ENCODE measurements around the gene RPL18A. TPM values are rescaled to one million over a fixed set of nuclear protein-coding genes. Genes with fewer than 3 reads are reported as not detected.

RPL18A gene
- total and polyA plus RNA-seq, 2 experiments from 2014 or later: 837 to 1,456 TPM

DNA sequence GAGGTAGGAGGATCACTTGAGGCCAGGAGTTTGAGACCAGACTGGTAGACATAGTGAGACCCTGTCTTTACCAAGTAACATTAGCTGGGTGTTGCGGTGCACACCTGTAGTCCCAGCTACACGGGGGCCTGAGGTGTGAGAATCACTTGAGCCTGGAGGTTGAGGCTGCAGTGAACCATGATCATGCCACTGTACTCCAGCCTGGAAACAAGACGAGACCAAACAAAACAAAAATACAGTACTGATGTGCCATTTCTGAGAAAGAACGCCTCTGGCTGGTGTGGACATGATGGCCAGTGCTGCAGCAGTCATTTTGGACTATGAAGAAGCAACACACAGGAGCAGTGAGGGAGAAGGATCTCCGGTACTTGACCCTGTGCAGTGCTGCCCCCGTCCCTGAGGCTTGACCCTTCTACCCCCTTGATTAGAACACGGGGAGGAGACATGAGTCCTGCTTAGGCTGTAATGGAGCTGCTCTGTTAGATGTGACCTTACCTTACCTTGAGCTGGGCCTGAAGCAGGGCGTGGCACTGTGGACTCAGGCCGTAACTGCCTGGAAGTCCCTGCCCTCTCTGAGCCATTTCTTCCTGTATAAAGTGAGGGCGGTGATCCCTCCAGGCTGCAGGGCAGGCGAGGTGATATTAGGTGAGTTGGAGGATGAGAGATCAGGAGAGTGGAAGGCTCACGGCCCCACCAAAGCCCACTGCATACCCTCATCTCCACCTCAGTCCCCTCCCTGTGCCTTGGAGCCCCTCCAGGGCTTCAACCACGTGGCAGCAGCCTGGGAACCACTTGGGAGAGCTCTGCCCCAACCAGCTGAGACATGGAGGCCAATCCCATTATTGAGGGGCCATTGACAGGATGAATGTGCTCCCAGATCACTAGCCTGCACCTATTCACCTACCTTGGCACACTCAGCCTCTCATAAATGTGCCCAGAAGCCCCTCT is 5.9 kb downstream of the RPL18A start:
- Histone ChIP-seq H3K4me1 (ENCODE audit: insufficient read depth) (peaks cover 11% of the 10 kb centered on the region; the same call in 1 of the 2 replicates), H3K36me3 (ENCODE audit: low read depth) (peaks cover 41% of the 10 kb centered on the region; the same call in 1 of the 2 replicates), H3F3A (ENCODE audit: insufficient read depth) (peaks cover 41% of the 10 kb centered on the region), H3K9me3 (ENCODE audit: low read depth) (no peaks in the 10 kb centered on the region), H3K9ac (no peak overlapping the region), H3K27ac (no peak overlapping the region), H3K79me2 (ENCODE audit: insufficient read depth) (peaks cover 27% of the 10 kb centered on the region), H3K9me2 (ENCODE audit: insufficient read depth) (no peaks in the 10 kb centered on the region), H3K4me2 (ENCODE audit: unreplicated experiment) (no peak overlapping the region), H3K27me3 (replicated peaks; ENCODE audit: insufficient read depth) (peaks cover 3% of the 10 kb centered on the region; the same call in 1 of the 2 replicates), H4K20me1 (ENCODE audit: insufficient read depth) (peaks cover 11% of the 10 kb centered on the region; the same call in 1 of the 2 replicates), H2AFZ (no peak overlapping the region), H3K4me3 (no peak overlapping the region)
- 71 to 75% methylated on average over 12 to 13 of the region's 13 CpGs for WGBS, 2 experiments (ENCODE audit: low coverage in 1 of 2, low lambda C conversion rate in 2 of 2, missing lambda C conversion rate in 2 of 2)
- TF ChIP-seq EZH2phosphoT487 (IDR thresholded peaks at IDR 0.05; ENCODE audit: insufficient read depth, low read depth) (no peak), EZH2 (IDR thresholded peaks at IDR 0.05; ENCODE audit: insufficient read depth, poor library complexity, severe bottlenecking) (no peak)
- in situ Hi-C loops (cut with MboI): no loop called here
- peak; percentile 36 for DNase-seq

DNA sequence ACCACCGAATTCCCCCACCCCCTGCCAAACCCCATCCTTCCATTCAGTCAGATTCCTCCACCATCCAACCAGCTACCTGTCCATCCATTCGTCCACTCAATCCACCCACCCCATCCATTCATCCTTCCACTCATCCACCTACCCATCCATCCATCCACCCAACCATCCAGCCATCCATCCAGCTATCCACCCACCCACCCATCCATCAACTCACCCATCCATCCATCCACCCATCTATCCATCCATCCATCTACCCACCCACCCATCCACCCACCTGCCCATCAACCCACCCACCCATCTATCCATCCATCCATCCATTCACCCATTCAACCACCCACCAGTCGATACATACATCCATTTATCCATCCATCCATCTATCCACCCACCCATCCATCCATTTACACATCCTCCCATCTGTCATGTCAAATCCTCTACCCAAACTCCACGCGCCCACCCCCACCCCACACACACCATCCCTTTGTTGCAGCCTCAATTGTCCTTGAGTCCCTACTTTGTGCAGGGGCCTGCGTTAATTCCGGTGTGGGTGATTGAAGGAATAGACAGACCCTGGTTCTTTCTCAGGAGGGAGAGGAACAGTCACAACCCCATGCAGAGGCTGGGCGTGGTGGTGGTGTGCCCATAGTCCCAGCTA is 6.7 kb downstream of the RPL18A start:
- Histone ChIP-seq H3K79me2 (ENCODE audit: insufficient read depth) (peaks cover 19% of the 10 kb centered on the region), H3K9me3 (ENCODE audit: low read depth) (no peaks in the 10 kb centered on the region), H3K4me1 (ENCODE audit: insufficient read depth) (peaks cover 7% of the 10 kb centered on the region; the same call in 1 of the 2 replicates), H3K36me3 (ENCODE audit: low read depth) (peaks cover 38% of the 10 kb centered on the region; the same call in 1 of the 2 replicates), H3K27ac (no peak overlapping the region), H3K9ac (no peak overlapping the region), H3K4me3 (no peak overlapping the region), H2AFZ (no peak overlapping the region), H3F3A (ENCODE audit: insufficient read depth) (peaks cover 41% of the 10 kb centered on the region), H3K9me2 (ENCODE audit: insufficient read depth) (no peaks in the 10 kb centered on the region), H3K4me2 (ENCODE audit: unreplicated experiment) (no peak overlapping the region), H3K27me3 (replicated peaks; ENCODE audit: insufficient read depth) (peaks cover 11% of the 10 kb centered on the region; the same call in 1 of the 2 replicates), H4K20me1 (ENCODE audit: insufficient read depth) (peaks cover 8% of the 10 kb centered on the region; the same call in 1 of the 2 replicates)
- WGBS, 2 experiments (ENCODE audit: low coverage in 1 of 2, low lambda C conversion rate in 2 of 2, missing lambda C conversion rate in 2 of 2): 87 to 88% methylated on average over 6 to 8 of the region's 8 CpGs
- in situ Hi-C loops (cut with MboI): no loop called here
- no peak for TF ChIP-seq EZH2 (IDR thresholded peaks at IDR 0.05; ENCODE audit: insufficient read depth, poor library complexity, severe bottlenecking)
- TF ChIP-seq EZH2phosphoT487 (IDR thresholded peaks at IDR 0.05; ENCODE audit: insufficient read depth, low read depth): no peak
- DNase-seq: no peak

DNA sequence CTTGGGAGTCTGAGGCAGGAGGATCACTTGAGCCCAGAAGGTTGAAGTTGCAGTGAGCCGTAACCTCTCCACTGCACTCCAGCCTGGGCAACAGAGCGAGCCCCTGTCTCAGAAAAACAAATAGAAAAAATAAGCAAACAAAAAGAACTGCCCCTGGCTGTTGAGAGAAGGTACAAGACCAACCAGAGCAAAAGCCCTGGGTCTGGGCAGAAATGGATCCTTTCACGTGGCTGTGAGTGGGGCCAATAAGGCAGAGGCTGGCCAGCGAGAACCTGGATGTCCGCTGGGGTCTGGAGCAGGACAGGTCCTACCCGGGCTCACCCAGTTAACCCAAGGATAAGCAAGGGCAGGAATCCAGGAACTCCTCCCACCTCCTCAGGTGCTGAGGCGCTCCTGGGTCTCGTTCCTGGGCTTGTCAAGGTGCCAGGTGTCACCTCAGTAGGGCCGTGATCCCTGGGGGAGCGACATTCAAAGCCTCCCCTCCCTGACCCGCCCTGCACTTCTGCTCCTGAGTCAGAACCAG is 7.3 kb downstream of the RPL18A start:
- Histone ChIP-seq H3K9me2 (ENCODE audit: insufficient read depth) (no peaks in the 10 kb centered on the region), H3K4me2 (ENCODE audit: unreplicated experiment) (no peak overlapping the region), H3K27ac (no peak overlapping the region), H3K36me3 (ENCODE audit: low read depth) (peaks cover 32% of the 10 kb centered on the region; the same call in 1 of the 2 replicates), H3K79me2 (ENCODE audit: insufficient read depth) (peaks cover 13% of the 10 kb centered on the region), H3K4me1 (ENCODE audit: insufficient read depth) (peaks cover under 1% of the 10 kb centered on the region; the same call in 1 of the 2 replicates), H4K20me1 (ENCODE audit: insufficient read depth) (0 out of 2 replicates have a peak, but pooled peaks cover 3% of the 10 kb centered on the region), H3K4me3 (no peak overlapping the region), H3K27me3 (replicated peaks; ENCODE audit: insufficient read depth) (peaks cover 16% of the 10 kb centered on the region; the same call in 1 of the 2 replicates), H3K9me3 (ENCODE audit: low read depth) (no peaks in the 10 kb centered on the region), H3F3A (ENCODE audit: insufficient read depth) (peaks cover 36% of the 10 kb centered on the region), H3K9ac (no peak overlapping the region), H2AFZ (no peak overlapping the region)
- 71 to 81% methylated on average over 11 of the region's 11 CpGs for WGBS, 2 experiments (ENCODE audit: low coverage in 1 of 2, low lambda C conversion rate in 2 of 2, missing lambda C conversion rate in 2 of 2)
- DNase-seq: no peak
- TF ChIP-seq EZH2 (IDR thresholded peaks at IDR 0.05; ENCODE audit: insufficient read depth, poor library complexity, severe bottlenecking): no peak
- no peak for TF ChIP-seq EZH2phosphoT487 (IDR thresholded peaks at IDR 0.05; ENCODE audit: insufficient read depth, low read depth)
- in situ Hi-C loops (cut with MboI): no loop called here

DNA sequence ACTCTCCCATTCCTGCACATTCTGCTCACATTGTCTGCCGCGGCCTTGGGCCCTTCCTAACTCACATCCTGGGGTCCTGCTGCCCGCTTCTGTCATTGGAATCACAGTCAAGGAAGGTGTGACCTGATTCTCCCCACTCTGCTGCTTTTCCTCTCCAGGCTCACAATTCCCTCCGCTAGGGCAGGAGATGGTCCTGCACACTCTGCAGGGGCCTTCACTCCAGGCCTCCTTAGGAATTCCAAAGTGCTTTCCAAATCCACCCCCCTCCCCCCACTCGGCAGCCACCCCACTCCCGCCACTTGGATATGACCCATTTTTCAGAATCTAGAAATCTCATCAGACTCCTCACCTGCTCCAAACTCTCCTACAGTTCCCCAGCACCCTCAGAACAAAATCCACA is 9.0 kb downstream of the RPL18A start:
- Histone ChIP-seq H3K4me2 (ENCODE audit: unreplicated experiment) (no peak overlapping the region), H3K36me3 (ENCODE audit: low read depth) (peaks cover 15% of the 10 kb centered on the region; the same call in 1 of the 2 replicates), H3K27ac (no peak overlapping the region), H4K20me1 (ENCODE audit: insufficient read depth) (no peaks in the 10 kb centered on the region), H3K27me3 (replicated peaks; ENCODE audit: insufficient read depth) (peaks cover 31% of the 10 kb centered on the region), H3F3A (ENCODE audit: insufficient read depth) (peaks cover 25% of the 10 kb centered on the region), H3K4me3 (no peak overlapping the region), H3K9ac (no peak overlapping the region), H3K4me1 (ENCODE audit: insufficient read depth) (no peaks in the 10 kb centered on the region), H3K9me3 (ENCODE audit: low read depth) (no peaks in the 10 kb centered on the region), H2AFZ (no peak overlapping the region), H3K9me2 (ENCODE audit: insufficient read depth) (no peaks in the 10 kb centered on the region), H3K79me2 (ENCODE audit: insufficient read depth) (no peaks in the 10 kb centered on the region)
- WGBS, 2 experiments (ENCODE audit: low coverage in 1 of 2, low lambda C conversion rate in 2 of 2, missing lambda C conversion rate in 2 of 2): 54 to 70% methylated on average over 2 to 6 of the region's 6 CpGs
- TF ChIP-seq EZH2 (IDR thresholded peaks at IDR 0.05; ENCODE audit: insufficient read depth, poor library complexity, severe bottlenecking): no peak
- in situ Hi-C loops (cut with MboI): no loop called here
- DNase-seq: no peak

All from GM23248 (cell line).